ENCODE measurements around the gene CDX1. TPM values are rescaled to one million over a fixed set of nuclear protein-coding genes. Genes with fewer than 3 reads are reported as not detected.
"Not testable (repeated sequence)": the region's sequence is repeated elsewhere in the genome, so short reads cannot be mapped to it uniquely, and the experiment has no call there.

Gene CDX1
- total RNA-seq, 1 experiment from 2014 or later: 6.6 TPM

GRCh38 chr5:150227606-150228273 lies 61.2 kb downstream of the CDX1 start:
- DNase-seq (ENCODE audit: low spot score): no peak

- DNase-seq (ENCODE audit: low spot score): no peak
Measured at GRCh38 chr5:150229571-150229970, 63.0 kb downstream of the CDX1 start.

GRCh38 chr5:150230842-150231241 lies 64.3 kb downstream of the CDX1 start:
- no peak for DNase-seq (ENCODE audit: low spot score)

GRCh38 chr5:150233706-150234105 lies 67.1 kb downstream of the CDX1 start:
- DNase-seq (ENCODE audit: low spot score): not testable (repeated sequence)

Other genes with a start within 250 kb of the CDX1 start
- gene PDE6A, start 222.0 kb upstream of the CDX1 start, total RNA-seq (2014; rRNA removed; shearing (Covaris generic)): not detected in 2 replicates
- 0.91 and 0.94 TPM in 2 replicates for gene SLC26A2, start 206.0 kb upstream of the CDX1 start, total RNA-seq (2014; rRNA removed; shearing (Covaris generic))
- 2.8 and 3.1 TPM in 2 replicates for gene TIGD6, start 166.1 kb upstream of the CDX1 start, total RNA-seq (2014; rRNA removed; shearing (Covaris generic))
- gene HMGXB3, start 166.0 kb upstream of the CDX1 start, total RNA-seq (2014; rRNA removed; shearing (Covaris generic)): 49.0 and 53.6 TPM in 2 replicates
- not detected in 2 replicates for gene CSF1R, start 80.2 kb upstream of the CDX1 start, total RNA-seq (2014; rRNA removed; shearing (Covaris generic))
- gene PDGFRB, start 10.9 kb upstream of the CDX1 start, total RNA-seq (2014; rRNA removed; shearing (Covaris generic)): 1.1 TPM in 1 of 2 replicates, not detected in the other
- 0.66 and 0.76 TPM in 2 replicates for gene SLC6A7, start 23.3 kb downstream of the CDX1 start, total RNA-seq (2014; rRNA removed; shearing (Covaris generic))
- gene CAMK2A, start 123.0 kb downstream of the CDX1 start, total RNA-seq (2014; rRNA removed; shearing (Covaris generic)): not detected in 2 replicates
- gene ARSI, start 136.1 kb downstream of the CDX1 start, total RNA-seq (2014; rRNA removed; shearing (Covaris generic)): not detected in 2 replicates
- 83.9 and 85.7 TPM in 2 replicates for gene TCOF1, start 190.9 kb downstream of the CDX1 start, total RNA-seq (2014; rRNA removed; shearing (Covaris generic))
- gene CD74, start 246.1 kb downstream of the CDX1 start, total RNA-seq (2014; rRNA removed; shearing (Covaris generic)): 9.8 and 12.7 TPM in 2 replicates

Measured in HT-29 (cell line).